Jurkat, Clone E6-1 (cell line): ENCODE data around the gene CD9.
A peak's percentile ranks its signal among the peaks of the same experiment; 100 is the strongest.

ENCODE experiments used
- DNase-seq: peaks from one replicate; pipeline ENCODE4 v3.0.0-alpha.2; 2011; ENCODE audit warnings: low read depth, low spot score
- H3K4me3 ChIP-seq: 2 replicates; pipeline ENCODE4 v1.5.1; 2011; ENCODE audit warnings: mild to moderate bottlenecking, low read length, control low read depth, moderate library complexity

The CD9 gene

GRCh38 chr12:6213969-6214368 is 13.8 kb downstream of the CD9 start:
- no peak for DNase-seq
- no peak overlapping the region for H3K4me3 ChIP-seq

DNA sequence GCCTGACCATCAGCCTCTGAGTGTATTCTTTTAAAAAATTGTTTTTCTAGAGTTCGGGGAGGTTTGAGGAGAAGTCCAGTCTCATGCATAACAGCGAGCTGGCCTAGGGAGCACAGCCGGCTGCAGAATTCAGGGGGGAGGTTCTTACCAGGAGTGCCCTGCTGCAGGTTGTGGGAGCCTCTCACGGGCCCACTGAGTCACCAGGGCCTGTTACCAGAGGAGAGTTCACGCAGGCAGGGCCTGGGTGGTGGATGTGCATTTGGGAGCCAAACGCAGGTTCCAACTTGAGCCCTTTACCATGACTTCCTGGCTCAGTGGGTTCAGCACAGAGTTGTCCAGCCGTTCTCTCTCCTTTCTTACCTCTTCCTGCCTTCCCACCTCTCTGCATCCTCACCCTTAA is 14.4 kb downstream of the CD9 start:
- H3K4me3 ChIP-seq = no peak overlapping the region
- no peak for DNase-seq

DNA sequence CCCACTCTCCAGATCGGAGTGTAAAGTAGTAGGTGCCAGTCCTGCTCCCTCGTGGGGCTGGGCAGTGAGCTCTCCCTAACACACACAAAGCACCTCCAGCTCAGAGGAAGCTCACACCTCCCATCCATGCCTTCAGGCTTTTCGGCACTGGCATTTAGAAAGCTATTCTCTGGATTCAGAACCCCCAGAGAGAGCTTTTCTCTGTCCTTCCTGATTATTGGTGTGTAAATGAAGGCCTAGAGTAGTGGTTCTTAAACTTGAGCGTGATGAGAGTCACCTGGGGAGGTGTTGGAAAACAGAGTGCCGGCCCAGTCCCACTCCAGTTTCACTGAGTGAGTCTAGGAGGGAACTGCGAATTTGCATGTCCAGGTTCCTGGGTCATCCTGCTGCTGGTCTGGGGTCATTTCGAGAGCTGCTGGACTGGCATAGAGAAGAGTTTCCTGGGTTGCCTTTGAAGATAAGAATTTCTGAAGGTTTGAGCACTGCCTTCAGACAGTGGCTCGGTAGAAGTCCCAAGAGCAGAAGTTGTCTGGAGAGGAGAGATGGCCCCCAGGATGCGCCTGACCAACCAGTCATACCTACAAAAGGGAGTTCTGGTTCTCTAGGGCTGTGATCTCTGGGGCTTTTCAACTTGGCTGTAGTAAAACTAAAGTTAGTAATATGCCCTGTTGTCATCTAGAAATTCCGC is 15.1 kb downstream of the CD9 start:
- no peak for DNase-seq
- no peak overlapping the region for H3K4me3 ChIP-seq

GRCh38 chr12:6215932-6216494 is 15.8 kb downstream of the CD9 start:
- no peak for DNase-seq
- no peak overlapping the region for H3K4me3 ChIP-seq

DNA sequence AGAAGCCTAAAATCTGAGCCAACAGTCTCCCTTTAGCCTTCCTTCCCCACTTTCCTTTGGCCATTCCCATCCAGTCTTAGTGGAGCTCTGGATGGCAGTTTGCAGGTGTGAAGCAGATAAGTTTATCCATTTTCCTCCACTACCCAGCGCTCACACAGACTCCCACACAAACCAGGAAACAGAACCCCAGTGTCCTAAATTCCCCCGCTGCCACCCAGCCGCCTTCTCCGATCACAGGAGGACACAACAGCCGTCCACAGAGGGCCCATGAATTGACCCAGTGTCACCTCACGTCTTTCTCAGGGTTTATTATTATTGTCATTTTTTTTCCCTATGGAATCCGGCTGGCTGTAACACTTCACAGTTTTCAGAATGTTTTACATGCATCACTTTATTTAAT is 16.4 kb downstream of the CD9 start:
- no peak for DNase-seq
- no peak overlapping the region for H3K4me3 ChIP-seq

GRCh38 chr12:6218347-6218925 is 18.2 kb downstream of the CD9 start:
- no peak for DNase-seq
- no peak overlapping the region for H3K4me3 ChIP-seq

DNA sequence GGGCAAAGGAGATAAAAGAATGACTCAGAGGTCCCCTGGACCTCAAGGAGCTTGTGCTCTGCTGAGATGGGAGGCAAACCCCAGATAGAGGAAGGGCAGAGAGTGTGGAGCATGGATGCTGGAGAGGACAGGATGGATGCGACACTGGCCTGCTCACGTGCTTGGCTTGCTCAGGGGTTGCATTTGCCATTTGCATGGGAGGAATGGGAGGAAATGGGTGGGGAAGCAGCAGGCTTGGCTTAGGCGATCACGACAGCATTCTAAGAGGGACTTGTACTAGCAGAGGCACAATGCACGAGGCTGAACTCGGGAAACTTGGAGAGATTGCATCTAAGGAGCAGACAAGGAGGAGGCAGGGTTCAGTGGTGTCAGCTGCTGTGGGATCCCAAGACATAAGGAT is 19.8 kb downstream of the CD9 start:
- no peak for DNase-seq

DNA sequence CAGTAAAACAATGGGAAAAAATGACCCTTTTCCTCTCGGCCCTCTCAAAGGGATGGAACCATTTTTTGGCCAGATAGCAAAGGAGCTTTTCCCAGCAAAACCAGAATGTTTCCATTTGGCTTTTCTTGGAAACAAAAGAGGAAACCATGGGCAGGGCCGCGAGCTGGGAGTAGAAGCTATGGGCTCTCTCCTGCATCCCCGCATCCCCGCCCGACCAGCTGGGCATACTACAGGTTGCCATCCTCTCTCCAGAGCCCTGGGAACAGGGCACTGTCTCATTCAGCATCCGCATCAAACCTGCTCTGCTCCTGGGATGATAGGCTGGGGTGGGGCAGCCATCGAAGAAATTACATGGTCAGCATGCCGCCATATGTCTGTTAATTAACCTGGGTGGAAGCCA is 20.9 kb downstream of the CD9 start:
- no peak for DNase-seq
- H3K4me3 ChIP-seq = no peak overlapping the region

More for the DNA sequence above, 19.8 kb downstream of the CD9 start:
- H3K4me3 ChIP-seq = no peak overlapping the region

- no peak for DNase-seq
- no peak overlapping the region for H3K4me3 ChIP-seq
Measured at GRCh38 chr12:6222078-6222654, 22.0 kb downstream of the CD9 start.

DNA sequence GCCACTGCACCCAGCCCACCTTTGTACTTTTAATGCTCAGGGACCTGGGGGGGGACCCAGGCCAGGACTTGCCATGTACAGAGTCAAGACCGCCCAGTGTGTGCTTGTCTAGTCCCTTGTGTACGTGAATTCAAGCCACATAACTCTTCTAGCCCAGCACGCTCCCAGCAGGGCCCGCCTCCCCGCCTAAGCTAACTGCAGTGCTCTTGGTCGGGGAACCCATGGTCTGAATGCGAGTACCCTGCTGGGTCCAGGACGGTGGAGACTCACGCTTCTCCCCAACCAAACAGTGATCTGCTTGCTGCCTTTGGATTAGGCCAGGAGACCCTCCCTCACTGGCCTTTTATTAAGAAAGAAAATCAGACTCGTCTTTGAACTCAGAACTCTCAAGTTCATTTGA is 23.3 kb downstream of the CD9 start:
- H3K4me3 ChIP-seq = no peak overlapping the region

GRCh38 chr12:6224550-6224949 is 24.4 kb downstream of the CD9 start:
- no peak for DNase-seq
- no peak overlapping the region for H3K4me3 ChIP-seq

More for the DNA sequence above, 23.3 kb downstream of the CD9 start:
- DNase-seq = no peak

DNA sequence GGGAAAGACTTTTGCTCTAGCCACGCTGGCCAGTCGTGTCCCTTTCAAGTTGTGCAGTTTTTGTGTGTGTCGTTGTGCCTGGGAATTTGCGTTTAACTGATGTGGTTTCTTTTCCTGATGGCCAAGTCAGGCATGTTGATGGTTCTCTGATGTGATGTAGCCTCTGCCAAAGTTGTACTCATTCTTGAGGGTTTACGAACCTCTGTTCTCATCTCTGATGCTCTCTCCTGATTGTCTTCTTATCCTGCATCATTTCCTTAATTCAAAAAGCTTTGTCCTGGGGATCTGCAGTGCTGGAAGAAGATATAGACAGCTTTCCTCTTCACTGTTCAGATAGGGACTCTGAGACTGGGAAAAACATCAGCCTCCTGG is 25.4 kb downstream of the CD9 start:
- no peak for DNase-seq
- no peak overlapping the region for H3K4me3 ChIP-seq

GRCh38 chr12:6226002-6226678 is 25.9 kb downstream of the CD9 start:
- H3K4me3 ChIP-seq = no peak overlapping the region
- no peak for DNase-seq

DNA sequence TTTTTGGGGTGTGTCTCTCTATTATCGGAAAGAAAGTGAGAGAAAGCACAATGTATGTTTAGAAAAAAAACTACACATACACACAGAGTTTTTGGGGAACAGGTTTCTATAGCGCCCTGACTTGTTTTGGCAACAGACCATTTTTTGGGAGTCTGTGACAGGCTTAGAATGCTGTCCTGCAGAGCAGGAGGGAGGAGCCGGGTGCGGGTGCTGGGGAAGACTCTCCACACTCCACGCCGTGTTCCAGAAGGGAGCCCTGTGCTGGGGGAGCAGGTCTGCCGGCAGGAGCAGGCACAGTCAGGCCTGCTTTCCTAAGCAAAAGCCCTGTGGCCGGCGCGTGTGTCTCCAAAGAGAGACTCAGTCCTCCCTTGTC is 26.5 kb downstream of the CD9 start:
- no peak for DNase-seq
- H3K4me3 ChIP-seq = no peak overlapping the region

- H3K4me3 ChIP-seq = no peak overlapping the region
- no peak for DNase-seq
Measured at GRCh38 chr12:6228535-6229223, 28.5 kb downstream of the CD9 start.

DNA sequence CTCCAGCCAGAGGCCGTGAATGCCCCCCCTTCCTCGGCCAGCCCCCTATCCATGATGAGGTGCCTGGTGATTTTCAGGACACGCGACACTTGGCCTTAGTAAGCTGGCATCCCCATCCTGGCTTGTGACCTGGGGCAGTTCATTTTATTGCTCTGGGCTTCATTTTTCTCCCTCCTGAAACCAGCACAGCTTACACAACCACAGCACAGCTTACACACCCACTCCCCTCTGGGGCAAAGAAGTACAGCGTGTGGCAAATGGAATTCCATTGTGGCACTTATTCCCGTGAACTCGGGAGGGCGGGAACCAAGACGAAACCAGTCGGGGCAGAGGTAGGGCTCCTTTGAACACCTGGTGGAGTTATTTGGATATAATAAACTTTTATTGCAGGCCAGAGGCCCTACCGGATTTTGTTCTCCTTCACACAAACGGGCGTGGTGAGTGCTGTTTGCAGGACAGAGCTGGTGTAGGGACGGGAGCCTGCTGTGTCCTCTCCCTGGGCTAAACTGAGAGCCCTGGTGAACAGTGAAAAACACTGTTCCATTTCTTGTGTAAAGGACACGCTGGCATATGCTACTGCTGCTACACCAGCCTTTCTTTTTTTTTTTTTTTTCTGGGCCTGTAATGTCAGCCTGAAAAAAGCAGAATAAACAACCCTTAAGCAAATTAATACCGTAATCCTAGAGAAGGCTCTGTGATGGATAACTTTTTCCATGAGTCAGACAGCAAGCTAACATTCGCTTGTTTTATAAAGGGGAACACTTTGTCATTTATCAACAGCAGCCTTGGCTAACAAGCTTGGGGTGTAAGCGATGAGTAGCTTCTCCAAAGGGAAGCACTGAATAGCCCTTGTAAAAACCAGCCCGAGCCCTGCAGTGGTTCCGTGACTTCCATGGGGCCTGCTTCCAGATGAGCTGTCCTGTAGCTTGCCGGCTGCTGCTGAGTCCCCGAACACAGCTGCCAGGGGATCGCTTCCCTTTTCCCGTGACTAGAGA is 29.3 kb downstream of the CD9 start:
- no peak for DNase-seq
- no peak overlapping the region for H3K4me3 ChIP-seq

GRCh38 chr12:6230321-6231110 is 30.3 kb downstream of the CD9 start:
- peak; percentile 97 for DNase-seq
- H3K4me3 ChIP-seq = peak overlapping the region; percentile 26
